Endothelial cell of coronary artery (primary cell): ENCODE results near the gene TUBD1. TPM values are rescaled to one million over a fixed set of nuclear protein-coding genes. Genes with fewer than 3 reads are reported as not detected.

Experiments
- total RNA-seq: library from RNA; depleted of rRNA; stranded (reverse); fragments of >200 nt; gene quantifications from 2 replicates; pipeline ENCODE4 v1.2.3, GENCODE V29; 2014

Gene TUBD1, protein sequence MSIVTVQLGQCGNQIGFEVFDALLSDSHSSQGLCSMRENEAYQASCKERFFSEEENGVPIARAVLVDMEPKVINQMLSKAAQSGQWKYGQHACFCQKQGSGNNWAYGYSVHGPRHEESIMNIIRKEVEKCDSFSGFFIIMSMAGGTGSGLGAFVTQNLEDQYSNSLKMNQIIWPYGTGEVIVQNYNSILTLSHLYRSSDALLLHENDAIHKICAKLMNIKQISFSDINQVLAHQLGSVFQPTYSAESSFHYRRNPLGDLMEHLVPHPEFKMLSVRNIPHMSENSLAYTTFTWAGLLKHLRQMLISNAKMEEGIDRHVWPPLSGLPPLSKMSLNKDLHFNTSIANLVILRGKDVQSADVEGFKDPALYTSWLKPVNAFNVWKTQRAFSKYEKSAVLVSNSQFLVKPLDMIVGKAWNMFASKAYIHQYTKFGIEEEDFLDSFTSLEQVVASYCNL
- 6.0 and 8.4 TPM in 2 replicates for total RNA-seq

DNA sequence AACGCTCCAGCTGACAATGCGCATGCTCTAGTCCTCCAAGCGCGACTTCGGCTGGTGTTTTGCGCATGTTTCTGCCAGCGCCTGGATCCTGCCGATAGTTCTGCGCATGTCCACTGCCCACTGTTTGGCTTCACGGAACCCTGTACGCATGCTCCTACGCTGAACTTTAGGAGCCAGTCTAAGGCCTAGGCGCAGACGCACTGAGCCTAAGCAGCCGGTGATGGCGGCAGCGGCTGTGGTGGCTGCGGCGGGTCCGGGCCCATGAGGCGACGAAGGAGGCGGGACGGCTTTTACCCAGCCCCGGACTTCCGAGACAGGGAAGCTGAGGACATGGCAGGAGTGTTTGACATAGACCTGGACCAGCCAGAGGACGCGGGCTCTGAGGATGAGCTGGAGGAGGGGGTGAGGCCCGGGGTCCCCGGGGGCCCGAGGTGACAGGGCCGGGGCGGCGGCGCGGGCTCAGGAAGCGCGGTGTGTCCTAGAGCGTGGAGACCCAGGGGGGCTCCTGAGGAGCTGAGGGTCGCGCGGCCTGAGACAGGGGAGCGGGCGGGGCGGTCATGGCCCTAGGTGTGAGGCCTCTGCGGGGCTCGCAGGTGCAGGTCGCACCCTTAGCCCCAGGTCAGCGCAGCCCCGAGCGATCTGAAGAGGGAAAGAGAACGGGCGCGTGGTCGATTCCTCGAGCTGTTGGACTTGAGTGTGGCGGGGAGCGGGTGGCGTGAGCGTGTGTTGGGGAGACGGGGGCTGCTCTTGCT, at the start of gene TUBD1, which contains the start of gene RPS6KB1:
Gene TUBD1, minus strand, starts transcription at position 20 of the 752 bp plus-strand sequence. CDS start 1,941 bp downstream, outside the sequence.
Gene RPS6KB1, plus strand, starts transcription at position 198 of the 752 bp plus-strand sequence. Its CDS starts 64 bp downstream, at position 262.

Other genes starting within 250 kb of the TUBD1 start
- 31.0 and 40.6 TPM in 2 replicates for gene PTRH2, start 185.5 kb downstream of the TUBD1 start, total RNA-seq
- 113 and 190 TPM in 2 replicates for gene VMP1, start 185.3 kb downstream of the TUBD1 start, total RNA-seq
- 17.6 and 21.6 TPM in 2 replicates for gene RPS6KB1, start 178 bp upstream of the TUBD1 start, total RNA-seq
- 12.2 and 13.6 TPM in 2 replicates for gene RNFT1, start 71.8 kb upstream of the TUBD1 start, total RNA-seq
- 8.4 and 11.2 TPM in 2 replicates for gene HEATR6, start 186.0 kb upstream of the TUBD1 start, total RNA-seq